ENCODE data around the gene DDO.
"Not testable (repeated sequence)": the region's sequence is repeated elsewhere in the genome, so short reads cannot be mapped to it uniquely, and the experiment has no call there.

DDO gene

GRCh38 chr6:110415086-110415916, at the start of gene DDO:
TSS of gene DDO (minus strand) at chr6:110415575. CDS start at chr6:110413462, 2,113 bp downstream.
- no peak for DNase-seq (ENCODE audit: low spot score)

- no peak for DNase-seq (ENCODE audit: low spot score)
These were observed 47.6 kb upstream of the DDO start for GRCh38 chr6:110462884-110463481.

- no peak for DNase-seq (ENCODE audit: low spot score)
These were observed 46.0 kb upstream of the DDO start for GRCh38 chr6:110461376-110461775.

GRCh38 chr6:110459137-110459536, 43.8 kb upstream of the DDO start:
- DNase-seq (ENCODE audit: low spot score): no peak

- no peak for DNase-seq (ENCODE audit: low spot score)
These were observed 43.1 kb upstream of the DDO start for GRCh38 chr6:110458476-110458875.

- DNase-seq (ENCODE audit: low spot score): not testable (repeated sequence)
These were observed 42.3 kb upstream of the DDO start for GRCh38 chr6:110457567-110458175.

- DNase-seq (ENCODE audit: low spot score): no peak
These were observed 41.3 kb upstream of the DDO start for GRCh38 chr6:110456694-110457093.

- no peak for DNase-seq (ENCODE audit: low spot score)
These were observed 34.1 kb upstream of the DDO start for GRCh38 chr6:110449541-110449895.

GRCh38 chr6:110448846-110449540, 33.6 kb upstream of the DDO start:
- no peak for DNase-seq (ENCODE audit: low spot score)

GRCh38 chr6:110447761-110448160, 32.4 kb upstream of the DDO start:
- no peak for DNase-seq (ENCODE audit: low spot score)

GRCh38 chr6:110446405-110446804, 31.0 kb upstream of the DDO start:
- DNase-seq (ENCODE audit: low spot score): no peak

GRCh38 chr6:110440026-110440425, 24.7 kb upstream of the DDO start:
- no peak for DNase-seq (ENCODE audit: low spot score)

- DNase-seq (ENCODE audit: low spot score): no peak
These were observed 24.0 kb upstream of the DDO start for GRCh38 chr6:110439356-110439755.

- no peak for DNase-seq (ENCODE audit: low spot score)
These were observed 19.7 kb upstream of the DDO start for GRCh38 chr6:110434961-110435602.

- no peak for DNase-seq (ENCODE audit: low spot score)
These were observed 17.0 kb upstream of the DDO start for GRCh38 chr6:110432285-110432900.

GRCh38 chr6:110430741-110431140, 15.4 kb upstream of the DDO start:
- no peak for DNase-seq (ENCODE audit: low spot score)

- no peak for DNase-seq (ENCODE audit: low spot score)
These were observed 14.9 kb upstream of the DDO start for GRCh38 chr6:110430236-110430635.

- DNase-seq (ENCODE audit: low spot score): no peak
These were observed 12.8 kb upstream of the DDO start for GRCh38 chr6:110428153-110428552.

- DNase-seq (ENCODE audit: low spot score): no peak
These were observed 10.4 kb upstream of the DDO start for GRCh38 chr6:110425816-110426215.

- DNase-seq (ENCODE audit: low spot score): no peak
These were observed 7.1 kb upstream of the DDO start for GRCh38 chr6:110422444-110422822.

- DNase-seq (ENCODE audit: low spot score): no peak
These were observed 6.5 kb upstream of the DDO start for GRCh38 chr6:110421749-110422443.

Measured in HuH-7.5 (cell line).